Measurements from ENCODE around the gene MAFB. TPM values are rescaled to one million over a fixed set of nuclear protein-coding genes. Genes with fewer than 3 reads are reported as not detected.

MAFB gene
- 13.4 TPM for total RNA-seq

GRCh38 chr20:40689100-40689942 lies at the start of gene MAFB:
Gene MAFB (minus strand): TSS chr20:40689236. CDS start chr20:40688850, 386 bp downstream.

Measured in camera-type eye (tissue), 1 donor.